IMR-90 (cell line): Measurements from ENCODE around the gene OR7G2. TPM values are rescaled to one million over a fixed set of nuclear protein-coding genes. Genes with fewer than 3 reads are reported as not detected.

Experiments
- ATAC-seq: fragments of 200-7000 bp; cut with Tn5 transposase; 2 replicates; pipeline ENCODE4 v1.9.1; 2020; ENCODE audit warnings: low read depth, mild to moderate bottlenecking, moderate library complexity
- BruUV-seq: library from RNA; stranded (reverse); fragments of 400-500 nt; replicated peaks from 2 replicates; lab custom pipeline; 2021; lab: Mats Ljungman, UMichigan
- CTCF ChIA-PET: fragments of 300-600 bp; formaldehyde crosslinking; extraction: SDS; loops from one replicate; lab custom pipeline; 2021; ENCODE audit warnings: antibody characterized with exemption; lab: Yijun Ruan, JAX
- POLR2A ChIA-PET: fragments of 300-600 bp; sonication (Branson Sonifier 250); formaldehyde crosslinking; loops from one replicate; lab custom pipeline; 2022; ENCODE audit warnings: antibody characterized with exemption; ENCODE audit not compliant: unreplicated experiment; lab: Charles Lee
- DNase-seq: peaks from one replicate; pipeline ENCODE4 v3.0.0; 2013
- H2AFZ ChIP-seq: replicated peaks from 2 replicates; pipeline ENCODE3; 2013; ENCODE audit warnings: low read length, mild to moderate bottlenecking; ENCODE audit not compliant: poor library complexity
- H2AK5ac ChIP-seq: 2 replicates; pipeline ENCODE4 v1.6.1; 2013; ENCODE audit warnings: low read depth, low read length, inconsistent platforms
- H2AK9ac ChIP-seq: replicated peaks from 2 replicates; pipeline ENCODE3; 2013; ENCODE audit warnings: mild to moderate bottlenecking, low read depth, low read length, moderate library complexity; ENCODE audit not compliant: poor library complexity
- H2BK120ac ChIP-seq: 2 replicates; pipeline ENCODE4 v1.6.1; 2013; ENCODE audit warnings: low read depth, low read length, inconsistent platforms
- H2BK15ac ChIP-seq: 3 replicates; pipeline ENCODE4 v1.6.1; 2013; ENCODE audit warnings: low read depth, low read length, inconsistent platforms
- H2BK20ac ChIP-seq: 2 replicates; pipeline ENCODE4 v1.6.1; 2013; ENCODE audit warnings: low read depth, mild to moderate bottlenecking, inconsistent platforms, low read length, moderate library complexity
- H2BK5ac ChIP-seq: 2 replicates; pipeline ENCODE4 v1.6.1; 2013; ENCODE audit warnings: mild to moderate bottlenecking, low read depth, low read length, inconsistent platforms; ENCODE audit not compliant: poor library complexity, severe bottlenecking
- H3K14ac ChIP-seq: replicated peaks from 2 replicates; pipeline ENCODE4 v1.6.1; 2013; ENCODE audit warnings: low read depth, low read length, inconsistent platforms
- H3K18ac ChIP-seq: 2 replicates; pipeline ENCODE4 v1.6.1; 2013; ENCODE audit warnings: low read depth, low read length, control low read depth
- H3K23ac ChIP-seq: 2 replicates; pipeline ENCODE4 v1.6.1; 2013; ENCODE audit warnings: low read depth, low read length, inconsistent platforms
- H3K27ac ChIP-seq: 2 replicates; pipeline ENCODE4 v1.5.1; 2013; ENCODE audit warnings: mild to moderate bottlenecking, control low read depth, low read length; ENCODE audit not compliant: insufficient read depth
- H3K27me3 ChIP-seq: 2 replicates; pipeline ENCODE4 v1.6.1; 2013; ENCODE audit warnings: low read length; ENCODE audit not compliant: control insufficient read depth, insufficient read depth
- H3K36me3 ChIP-seq: 2 replicates; pipeline ENCODE4 v1.6.1; 2013; ENCODE audit warnings: low read length, mixed read lengths; ENCODE audit not compliant: control insufficient read depth, insufficient read depth
- H3K4ac ChIP-seq: 2 replicates; pipeline ENCODE4 v1.6.1; 2013; ENCODE audit warnings: low read depth, low read length, inconsistent platforms
- H3K4me1 ChIP-seq: 2 replicates; pipeline ENCODE4 v1.6.1; 2013; ENCODE audit warnings: low read length, mixed read lengths; ENCODE audit not compliant: control insufficient read depth, insufficient read depth
- H3K4me2 ChIP-seq: 2 replicates; pipeline ENCODE4 v1.6.1; 2013; ENCODE audit warnings: low read depth, mild to moderate bottlenecking, control low read depth, low read length, moderate library complexity
- H3K4me3 ChIP-seq: 2 replicates; pipeline ENCODE4 v1.5.1; 2013; ENCODE audit warnings: low read depth, mild to moderate bottlenecking, control low read depth, low read length, moderate library complexity; ENCODE audit not compliant: insufficient read depth
- H3K56ac ChIP-seq: 2 replicates; pipeline ENCODE4 v1.6.1; 2013; ENCODE audit warnings: low read length, inconsistent platforms; ENCODE audit not compliant: insufficient read depth; ENCODE audit errors: extremely low read depth
- H3K79me1 ChIP-seq, 2 experiments: 2 replicates each; pipeline ENCODE4 v1.6.1; 2013; ENCODE audit warnings: low read length in 2 of 2, inconsistent platforms in 1 of 2, low read depth in 1 of 2
- H3K9ac ChIP-seq: 2 replicates; pipeline ENCODE4 v1.6.1; 2013; ENCODE audit warnings: low read depth, low read length, control low read depth
- H3K9me1 ChIP-seq: 2 replicates; pipeline ENCODE4 v1.6.1; 2013; ENCODE audit warnings: low read length, inconsistent platforms; ENCODE audit not compliant: insufficient read depth
- H3K9me3 ChIP-seq: 2 replicates; pipeline ENCODE4 v1.6.1; 2013; ENCODE audit warnings: low read length; ENCODE audit not compliant: control insufficient read depth, insufficient read depth
- H4K20me1 ChIP-seq: 2 replicates; pipeline ENCODE4 v1.6.1; 2013; ENCODE audit warnings: low read length, inconsistent platforms; ENCODE audit not compliant: insufficient read depth
- H4K5ac ChIP-seq: 2 replicates; pipeline ENCODE4 v1.6.1; 2013; ENCODE audit warnings: mild to moderate bottlenecking, low read depth, low read length, control low read depth
- H4K8ac ChIP-seq, 2 experiments: 2 replicates each; pipeline ENCODE4 v1.6.1; 2013; ENCODE audit warnings: low read depth in 2 of 2, low read length in 2 of 2, control low read depth in 1 of 2, inconsistent platforms in 1 of 2
- H4K91ac ChIP-seq: 2 replicates; pipeline ENCODE4 v1.6.1; 2013; ENCODE audit warnings: low read depth, low read length, inconsistent platforms; ENCODE audit not compliant: insufficient read depth
- CEBPB ChIP-seq: IDR thresholded peaks from 2 replicates; pipeline ENCODE4 v1.6.1; 2012; ENCODE audit warnings: low read depth, low read length, improper control_type of control experiment
- FOS ChIP-seq: fragments of 150-350 bp; IDR thresholded peaks from 2 replicates; pipeline ENCODE4 v1.6.1; 2016; ENCODE audit warnings: low read depth, low read length
- MAZ ChIP-seq: IDR thresholded peaks from 2 replicates; pipeline ENCODE4 v1.6.1; 2012; ENCODE audit warnings: low read depth, mild to moderate bottlenecking, low read length, improper control_type of control experiment, moderate library complexity, borderline replicate concordance
- MXI1 ChIP-seq: IDR thresholded peaks from 2 replicates; pipeline ENCODE4 v1.6.1; 2012; ENCODE audit warnings: low read depth, mild to moderate bottlenecking, low read length, moderate library complexity, borderline replicate concordance
- NFE2L2 ChIP-seq: fragments of 150-350 bp; IDR thresholded peaks from 2 replicates; pipeline ENCODE4 v1.6.1; 2016; ENCODE audit warnings: low read depth, mild to moderate bottlenecking, low read length
- POLR2A ChIP-seq: IDR thresholded peaks from 2 replicates; pipeline ENCODE4 v1.6.1; 2012; ENCODE audit warnings: mild to moderate bottlenecking, low read depth, low read length
- SMC3 ChIP-seq: fragments of 150-350 bp; IDR thresholded peaks from 2 replicates; pipeline ENCODE4 v1.6.1; 2016; ENCODE audit warnings: low read depth, mild to moderate bottlenecking, antibody characterized with exemption, low read length, moderate library complexity
- USF2 ChIP-seq: fragments of 150-350 bp; IDR thresholded peaks from 2 replicates; pipeline ENCODE4 v1.6.1; 2017; ENCODE audit warnings: mild to moderate bottlenecking, antibody characterized with exemption, low read length, low read depth
- WGBS, 2 experiments: methylation state at CpG; one replicate each; pipeline versions ENCODE4 v1.1.5 to v1.1.7; 2013; ENCODE audit warnings: missing lambda C conversion rate in 2 of 2; ENCODE audit not compliant: insufficient read length in 1 of 2; ENCODE audit errors: extremely low coverage in 2 of 2; 5-methylcytosine and 5-hydroxymethylcytosine counted together
- dilution Hi-C: fragments of 300-500 bp; cut with HindIII; formaldehyde crosslinking; loops from one replicate; pipeline ENCODE4 v1.14.3; 2018; ENCODE audit warnings: low sequenced_read_pairs; ENCODE audit not compliant: unreplicated experiment
- in situ Hi-C: fragments of 300-500 bp; cut with MboI; formaldehyde crosslinking; loops from 3 replicates; pipeline ENCODE4 v1.14.3; 2019; ENCODE audit warnings: low sequenced_read_pairs, inconsistent platforms, mixed read lengths
- intact Hi-C: fragments of 100-400 bp; cut with micrococcal nuclease; formaldehyde crosslinking; loops from 2 replicates; pipeline ENCODE4 v1.10.0; 2022
- polyA plus RNA-seq, 3 experiments: library from polyadenylated mRNA; depleted of rRNA; stranded (reverse); fragments of >200 nt; gene quantifications; 2 replicates each; pipeline ENCODE4 v1.2.3, GENCODE V29; 2012; ENCODE audit warnings: low replicate concordance in 1 of 3
- total RNA-seq: library from RNA; depleted of rRNA; stranded (reverse); fragments of >200 nt; gene quantifications from 2 replicates; pipeline ENCODE4 v1.2.3, GENCODE V29; 2012

Gene OR7G2
- total and polyA plus RNA-seq, 2 of the 4 experiments (the other 2 are of a cell fraction): not detected

- H3K4me1 ChIP-seq: no peaks in the 10 kb centered on the region
- no peak overlapping the region for H3K14ac ChIP-seq
- no peaks in the 10 kb centered on the region for H3K27me3 ChIP-seq
- no peak overlapping the region for H3K4me3 ChIP-seq
- intact Hi-C loops: no loop called here
- in situ Hi-C loops: loop anchor here (25.0 kb wide), 1 partner anchor 914 kb away; no protein-coding TSS in a partner anchor
- ChIA-PET POLR2A (no interaction called here), CTCF (no interaction called here)
- H3K56ac ChIP-seq: no peak overlapping the region
- peaks cover 33% of the 10 kb centered on the region for H3K36me3 ChIP-seq
- no peak overlapping the region for H4K91ac ChIP-seq
- H3K9me1 ChIP-seq: no peaks in the 10 kb centered on the region
- DNase-seq (no peak), ATAC-seq (no peak)
- TF ChIP-seq FOS (no peak), USF2 (no peak), MAZ (no peak), NFE2L2 (no peak), POLR2A (no peak), SMC3 (no peak), MXI1 (no peak), CEBPB (no peak)
- no peak overlapping the region for H3K4me2 ChIP-seq
- no peak overlapping the region for H2BK5ac ChIP-seq
- H2AK9ac ChIP-seq: no peak overlapping the region
- H2AK5ac ChIP-seq: no peak overlapping the region
- no TSS peak for BruUV-seq
- H3K9ac ChIP-seq: no peak overlapping the region
- 83% methylated on average over 1 of the region's 3 CpGs; no CpG with 5 or more reads in 1 of the 2 experiments for WGBS, 2 experiments
- peaks cover 12 to 14% of the 10 kb centered on the region in 2 experiments for H3K79me1 ChIP-seq
- H3K23ac ChIP-seq: no peak overlapping the region
- dilution Hi-C loops: no loop called here
- no peak overlapping the region for H4K5ac ChIP-seq
- H3K9me3 ChIP-seq: peaks cover 51% of the 10 kb centered on the region
- peaks cover 21% of the 10 kb centered on the region for H4K20me1 ChIP-seq
- no peak overlapping the region for H2BK120ac ChIP-seq
- no peak overlapping the region for H4K8ac ChIP-seq
- no peak overlapping the region for H3K27ac ChIP-seq
- H2BK15ac ChIP-seq: no peak overlapping the region
- no peak overlapping the region for H3K18ac ChIP-seq
- H2BK20ac ChIP-seq: no peak overlapping the region
- no peak overlapping the region for H3K4ac ChIP-seq
- H2AFZ ChIP-seq: no peak overlapping the region
These were observed 41.4 kb upstream of the OR7G2 start for GRCh38 chr19:9148697-9149096.
